IMR-90 (cell line): Measurements from ENCODE around the gene PTPRN2. TPM values are rescaled to one million over a fixed set of nuclear protein-coding genes. Genes with fewer than 3 reads are reported as not detected.

Experiments
- ATAC-seq: fragments of 200-7000 bp; cut with Tn5 transposase; 2 replicates; pipeline ENCODE4 v1.9.1; 2020; ENCODE audit warnings: low read depth, mild to moderate bottlenecking, moderate library complexity
- BruUV-seq: library from RNA; stranded (reverse); fragments of 400-500 nt; replicated peaks from 2 replicates; lab custom pipeline; 2021; lab: Mats Ljungman, UMichigan
- CTCF ChIA-PET: fragments of 300-600 bp; formaldehyde crosslinking; extraction: SDS; loops from one replicate; lab custom pipeline; 2021; ENCODE audit warnings: antibody characterized with exemption; lab: Yijun Ruan, JAX
- POLR2A ChIA-PET: fragments of 300-600 bp; sonication (Branson Sonifier 250); formaldehyde crosslinking; loops from one replicate; lab custom pipeline; 2022; ENCODE audit warnings: antibody characterized with exemption; ENCODE audit not compliant: unreplicated experiment; lab: Charles Lee
- DNase-seq: peaks from one replicate; pipeline ENCODE4 v3.0.0; 2013
- H2AFZ ChIP-seq: replicated peaks from 2 replicates; pipeline ENCODE3; 2013; ENCODE audit warnings: low read length, mild to moderate bottlenecking; ENCODE audit not compliant: poor library complexity
- H2AK5ac ChIP-seq: 2 replicates; pipeline ENCODE4 v1.6.1; 2013; ENCODE audit warnings: low read depth, low read length, inconsistent platforms
- H2AK9ac ChIP-seq: replicated peaks from 2 replicates; pipeline ENCODE3; 2013; ENCODE audit warnings: mild to moderate bottlenecking, low read depth, low read length, moderate library complexity; ENCODE audit not compliant: poor library complexity
- H2BK120ac ChIP-seq: 2 replicates; pipeline ENCODE4 v1.6.1; 2013; ENCODE audit warnings: low read depth, low read length, inconsistent platforms
- H2BK15ac ChIP-seq: 3 replicates; pipeline ENCODE4 v1.6.1; 2013; ENCODE audit warnings: low read depth, low read length, inconsistent platforms
- H2BK20ac ChIP-seq: 2 replicates; pipeline ENCODE4 v1.6.1; 2013; ENCODE audit warnings: low read depth, mild to moderate bottlenecking, inconsistent platforms, low read length, moderate library complexity
- H2BK5ac ChIP-seq: 2 replicates; pipeline ENCODE4 v1.6.1; 2013; ENCODE audit warnings: mild to moderate bottlenecking, low read depth, low read length, inconsistent platforms; ENCODE audit not compliant: poor library complexity, severe bottlenecking
- H3K14ac ChIP-seq: replicated peaks from 2 replicates; pipeline ENCODE4 v1.6.1; 2013; ENCODE audit warnings: low read depth, low read length, inconsistent platforms
- H3K18ac ChIP-seq: 2 replicates; pipeline ENCODE4 v1.6.1; 2013; ENCODE audit warnings: low read depth, low read length, control low read depth
- H3K23ac ChIP-seq: 2 replicates; pipeline ENCODE4 v1.6.1; 2013; ENCODE audit warnings: low read depth, low read length, inconsistent platforms
- H3K27ac ChIP-seq: 2 replicates; pipeline ENCODE4 v1.5.1; 2013; ENCODE audit warnings: mild to moderate bottlenecking, control low read depth, low read length; ENCODE audit not compliant: insufficient read depth
- H3K27me3 ChIP-seq: 2 replicates; pipeline ENCODE4 v1.6.1; 2013; ENCODE audit warnings: low read length; ENCODE audit not compliant: control insufficient read depth, insufficient read depth
- H3K36me3 ChIP-seq: 2 replicates; pipeline ENCODE4 v1.6.1; 2013; ENCODE audit warnings: low read length, mixed read lengths; ENCODE audit not compliant: control insufficient read depth, insufficient read depth
- H3K4ac ChIP-seq: 2 replicates; pipeline ENCODE4 v1.6.1; 2013; ENCODE audit warnings: low read depth, low read length, inconsistent platforms
- H3K4me1 ChIP-seq: 2 replicates; pipeline ENCODE4 v1.6.1; 2013; ENCODE audit warnings: low read length, mixed read lengths; ENCODE audit not compliant: control insufficient read depth, insufficient read depth
- H3K4me2 ChIP-seq: 2 replicates; pipeline ENCODE4 v1.6.1; 2013; ENCODE audit warnings: low read depth, mild to moderate bottlenecking, control low read depth, low read length, moderate library complexity
- H3K4me3 ChIP-seq: 2 replicates; pipeline ENCODE4 v1.5.1; 2013; ENCODE audit warnings: low read depth, mild to moderate bottlenecking, control low read depth, low read length, moderate library complexity; ENCODE audit not compliant: insufficient read depth
- H3K56ac ChIP-seq: 2 replicates; pipeline ENCODE4 v1.6.1; 2013; ENCODE audit warnings: low read length, inconsistent platforms; ENCODE audit not compliant: insufficient read depth; ENCODE audit errors: extremely low read depth
- H3K79me1 ChIP-seq, 2 experiments: 2 replicates each; pipeline ENCODE4 v1.6.1; 2013; ENCODE audit warnings: low read length in 2 of 2, inconsistent platforms in 1 of 2, low read depth in 1 of 2
- H3K9ac ChIP-seq: 2 replicates; pipeline ENCODE4 v1.6.1; 2013; ENCODE audit warnings: low read depth, low read length, control low read depth
- H3K9me1 ChIP-seq: 2 replicates; pipeline ENCODE4 v1.6.1; 2013; ENCODE audit warnings: low read length, inconsistent platforms; ENCODE audit not compliant: insufficient read depth
- H3K9me3 ChIP-seq: 2 replicates; pipeline ENCODE4 v1.6.1; 2013; ENCODE audit warnings: low read length; ENCODE audit not compliant: control insufficient read depth, insufficient read depth
- H4K20me1 ChIP-seq: 2 replicates; pipeline ENCODE4 v1.6.1; 2013; ENCODE audit warnings: low read length, inconsistent platforms; ENCODE audit not compliant: insufficient read depth
- H4K5ac ChIP-seq: 2 replicates; pipeline ENCODE4 v1.6.1; 2013; ENCODE audit warnings: mild to moderate bottlenecking, low read depth, low read length, control low read depth
- H4K8ac ChIP-seq, 2 experiments: 2 replicates each; pipeline ENCODE4 v1.6.1; 2013; ENCODE audit warnings: low read depth in 2 of 2, low read length in 2 of 2, control low read depth in 1 of 2, inconsistent platforms in 1 of 2
- H4K91ac ChIP-seq: 2 replicates; pipeline ENCODE4 v1.6.1; 2013; ENCODE audit warnings: low read depth, low read length, inconsistent platforms; ENCODE audit not compliant: insufficient read depth
- CEBPB ChIP-seq: IDR thresholded peaks from 2 replicates; pipeline ENCODE4 v1.6.1; 2012; ENCODE audit warnings: low read depth, low read length, improper control_type of control experiment
- ELK1 ChIP-seq: fragments of 150-350 bp; IDR thresholded peaks from 2 replicates; pipeline ENCODE4 v1.6.1; 2016; ENCODE audit warnings: low read depth, mild to moderate bottlenecking, low read length, moderate library complexity, borderline replicate concordance
- MXI1 ChIP-seq: IDR thresholded peaks from 2 replicates; pipeline ENCODE4 v1.6.1; 2012; ENCODE audit warnings: low read depth, mild to moderate bottlenecking, low read length, moderate library complexity, borderline replicate concordance
- SMC3 ChIP-seq: fragments of 150-350 bp; IDR thresholded peaks from 2 replicates; pipeline ENCODE4 v1.6.1; 2016; ENCODE audit warnings: low read depth, mild to moderate bottlenecking, antibody characterized with exemption, low read length, moderate library complexity
- WGBS, 2 experiments: methylation state at CpG; one replicate each; pipeline versions ENCODE4 v1.1.5 to v1.1.7; 2013; ENCODE audit warnings: missing lambda C conversion rate in 2 of 2; ENCODE audit not compliant: insufficient read length in 1 of 2; ENCODE audit errors: extremely low coverage in 2 of 2; 5-methylcytosine and 5-hydroxymethylcytosine counted together
- dilution Hi-C: fragments of 300-500 bp; cut with HindIII; formaldehyde crosslinking; loops from one replicate; pipeline ENCODE4 v1.14.3; 2018; ENCODE audit warnings: low sequenced_read_pairs; ENCODE audit not compliant: unreplicated experiment
- in situ Hi-C: fragments of 300-500 bp; cut with MboI; formaldehyde crosslinking; loops from 3 replicates; pipeline ENCODE4 v1.14.3; 2019; ENCODE audit warnings: low sequenced_read_pairs, inconsistent platforms, mixed read lengths
- intact Hi-C: fragments of 100-400 bp; cut with micrococcal nuclease; formaldehyde crosslinking; loops from 2 replicates; pipeline ENCODE4 v1.10.0; 2022
- polyA plus RNA-seq, 3 experiments: library from polyadenylated mRNA; depleted of rRNA; stranded (reverse); fragments of >200 nt; gene quantifications; 2 replicates each; pipeline ENCODE4 v1.2.3, GENCODE V29; 2012; ENCODE audit warnings: low replicate concordance in 1 of 3
- total RNA-seq: library from RNA; depleted of rRNA; stranded (reverse); fragments of >200 nt; gene quantifications from 2 replicates; pipeline ENCODE4 v1.2.3, GENCODE V29; 2012

PTPRN2 gene
- total and polyA plus RNA-seq, 2 of the 4 experiments (the other 2 are of a cell fraction) = 0.03 TPM; not detected in 1

GRCh38 chr7:158137516-158138328, 449.9 kb downstream of the PTPRN2 start:
- Histone ChIP-seq H3K9ac (no peak overlapping the region), H3K4me1 (no peaks in the 10 kb centered on the region), H3K18ac (no peak overlapping the region), H3K4me2 (no peak overlapping the region), H3K9me3 (peaks cover 67% of the 10 kb centered on the region), H3K14ac (no peak overlapping the region), H3K27ac (no peak overlapping the region), H2BK120ac (no peak overlapping the region), H3K56ac (no peak overlapping the region), H3K4ac (no peak overlapping the region), H4K8ac (no peak overlapping the region), H3K9me1 (no peaks in the 10 kb centered on the region), H2AK5ac (no peak overlapping the region), H3K4me3 (no peak overlapping the region), H2BK5ac (no peak overlapping the region), H3K79me1 (no peaks in the 10 kb centered on the region), H2BK15ac (no peak overlapping the region), H4K20me1 (no peaks in the 10 kb centered on the region), H2BK20ac (no peak overlapping the region), H3K36me3 (no peaks in the 10 kb centered on the region), H3K27me3 (no peaks in the 10 kb centered on the region), H2AK9ac (no peak overlapping the region), H4K91ac (no peak overlapping the region), H3K23ac (no peak overlapping the region), H2AFZ (no peak overlapping the region), H4K5ac (no peak overlapping the region)
- ChIA-PET POLR2A (no interaction called here), CTCF (no interaction called here)
- WGBS, 2 experiments = 44% methylated on average over 3 of the region's 18 CpGs; no CpG with 5 or more reads in 1 of the 2 experiments
- intact Hi-C loops = no loop called here
- DNase-seq = no peak
- in situ Hi-C loops = no loop called here
- no TSS peak for BruUV-seq
- no peak for ATAC-seq
- dilution Hi-C loops = no loop called here
- no peak for TF ChIP-seq ELK1
- TF ChIP-seq CEBPB = no peak
- no peak for TF ChIP-seq MXI1
- no peak for TF ChIP-seq SMC3
